Activated CD4-positive, alpha-beta T cell treated with anti-CD3 and anti-CD28 coated beads, Interleukin-2, amount 50 U/mL, for 48 hours (primary cell): ENCODE measurements around the gene ALOX15B.

Source experiments
- DNase-seq, 2 experiments: peaks; one replicate each; pipeline ENCODE4 v3.0.0-alpha.2; 2020

ALOX15B gene

DNA sequence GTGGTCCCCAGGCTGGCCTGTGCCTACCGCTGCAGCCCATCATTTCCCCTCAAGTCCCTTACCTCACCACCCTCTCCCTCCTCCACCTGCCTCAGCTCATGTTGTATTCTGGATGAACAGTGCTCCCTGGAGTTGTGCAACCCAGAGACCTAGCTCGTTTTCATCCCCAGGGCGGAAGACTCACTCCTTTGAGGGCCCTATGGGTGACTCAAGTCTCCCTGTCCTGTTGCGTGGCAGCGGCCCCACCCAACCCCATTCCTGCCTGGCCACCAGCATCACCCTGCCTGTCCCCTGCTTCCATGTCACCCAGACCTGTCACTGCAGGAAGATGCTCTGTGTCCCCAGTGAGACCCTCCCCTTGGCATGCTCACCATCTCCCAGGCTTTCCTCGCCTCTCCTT, 45.4 kb downstream of the ALOX15B start:
- DNase-seq = no peak

DNA sequence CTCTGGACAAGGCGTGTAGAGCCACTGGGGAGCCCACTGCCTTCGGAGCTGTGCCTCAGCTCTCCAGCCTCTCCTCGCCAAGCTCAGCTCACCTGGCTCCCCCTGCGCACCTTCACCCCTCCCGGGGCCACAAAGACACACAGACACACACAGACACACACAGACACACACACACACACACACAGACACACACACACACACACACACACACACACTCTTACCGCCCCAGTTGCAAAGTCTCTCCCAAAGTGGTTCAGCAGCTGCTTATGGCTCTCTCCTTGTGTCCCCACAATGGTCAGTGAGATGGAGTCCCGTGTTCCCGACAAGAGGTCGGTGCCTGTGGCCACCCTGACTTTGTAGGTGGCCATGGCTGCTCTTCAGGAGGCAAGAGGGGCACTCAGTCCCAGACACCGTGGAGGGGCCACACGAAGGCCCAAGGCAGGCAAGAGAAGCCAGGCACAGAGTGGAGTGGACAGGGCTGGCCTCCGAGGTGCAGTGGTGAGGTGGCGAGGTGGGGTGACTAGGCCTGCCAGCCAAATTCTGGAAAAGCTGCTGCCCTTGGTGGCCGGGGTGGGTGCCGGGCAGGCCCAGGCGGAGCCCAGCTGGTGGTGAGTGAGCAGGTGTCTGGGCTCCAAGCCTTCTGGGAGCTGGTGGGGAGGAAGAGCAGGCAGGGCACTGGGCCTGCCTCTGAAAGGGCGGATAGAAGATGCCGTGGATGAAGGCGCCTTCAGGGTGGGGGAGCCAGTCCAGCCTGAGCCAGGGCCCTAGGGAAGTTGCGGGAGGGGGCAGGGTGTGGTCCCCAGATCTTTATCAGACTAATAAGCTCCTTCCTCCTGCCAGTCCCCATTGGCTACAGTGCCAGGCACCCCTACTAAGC, 48.5 kb downstream of the ALOX15B start, which contains the start of gene ALOX12B:
Gene ALOX12B (minus strand): TSS at position 642 of the 877 bp plus-strand sequence. CDS start 274 bp downstream, at position 368.
- DNase-seq = no peak

DNA sequence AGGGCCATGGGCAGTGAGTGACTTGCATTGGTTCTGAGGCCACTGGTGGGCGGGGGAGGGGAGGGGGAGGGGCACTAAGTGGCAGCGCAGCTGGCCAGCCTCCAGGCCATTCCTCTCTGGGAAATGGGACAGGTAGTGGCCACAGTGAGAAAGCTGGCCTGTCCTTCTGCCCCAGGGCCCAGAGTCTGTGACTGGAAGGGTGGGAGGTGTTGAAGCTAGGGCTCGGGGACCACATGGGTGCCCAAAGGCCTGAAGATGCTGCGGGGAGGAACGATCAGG, 49.0 kb downstream of the ALOX15B start:
- no peak for DNase-seq

DNA sequence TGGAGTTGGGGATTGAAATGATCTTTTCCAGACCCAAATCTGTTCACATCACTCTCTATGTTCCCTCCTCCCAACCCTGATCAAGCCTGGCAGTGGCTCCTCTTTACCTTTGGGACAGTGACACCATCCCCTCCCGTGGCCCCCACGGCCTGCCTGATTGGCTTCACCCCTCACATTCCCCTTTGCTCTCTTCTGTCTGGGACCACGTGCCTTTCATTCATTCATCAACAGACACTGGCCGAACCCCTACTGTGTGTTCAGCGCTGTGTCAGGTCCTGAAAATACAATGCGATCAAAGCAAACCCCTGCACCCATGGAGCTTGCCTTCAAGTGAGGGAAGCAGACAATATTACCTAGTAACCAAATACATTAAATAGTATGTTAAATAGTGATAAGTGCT, 50.9 kb downstream of the ALOX15B start:
- DNase-seq = no peak

DNA sequence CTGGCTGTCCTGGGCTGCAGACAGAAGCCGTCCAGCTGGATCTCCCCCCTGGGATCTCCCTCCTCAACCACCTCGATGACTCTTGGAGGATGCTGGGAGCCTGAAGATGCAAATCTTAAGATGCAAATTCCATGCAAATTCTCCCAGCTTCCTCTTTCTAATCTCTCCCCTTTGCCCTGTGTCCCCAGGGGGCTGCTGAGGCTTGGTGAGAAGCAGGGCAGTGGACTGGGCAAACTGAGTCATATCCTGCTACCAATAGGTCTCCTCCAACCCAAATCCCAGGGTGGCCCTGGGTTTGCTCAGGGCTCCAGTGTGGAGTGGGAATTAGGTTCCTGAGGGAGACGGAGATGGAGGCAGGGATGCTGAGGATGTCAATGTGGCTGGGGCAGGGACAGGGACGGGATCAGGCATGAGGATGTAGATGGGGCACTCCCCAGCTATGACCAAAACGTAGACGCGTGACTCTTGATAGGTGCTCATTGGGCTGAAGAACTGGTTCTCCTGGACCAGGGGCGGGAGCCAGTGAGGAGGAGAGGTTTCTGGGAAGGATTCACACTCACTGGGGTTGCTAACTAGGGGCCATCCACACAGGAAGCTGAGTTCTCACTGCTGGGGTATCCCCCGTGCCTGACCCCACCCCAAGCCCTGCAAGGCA, 52.3 kb downstream of the ALOX15B start:
- no peak for DNase-seq

DNA sequence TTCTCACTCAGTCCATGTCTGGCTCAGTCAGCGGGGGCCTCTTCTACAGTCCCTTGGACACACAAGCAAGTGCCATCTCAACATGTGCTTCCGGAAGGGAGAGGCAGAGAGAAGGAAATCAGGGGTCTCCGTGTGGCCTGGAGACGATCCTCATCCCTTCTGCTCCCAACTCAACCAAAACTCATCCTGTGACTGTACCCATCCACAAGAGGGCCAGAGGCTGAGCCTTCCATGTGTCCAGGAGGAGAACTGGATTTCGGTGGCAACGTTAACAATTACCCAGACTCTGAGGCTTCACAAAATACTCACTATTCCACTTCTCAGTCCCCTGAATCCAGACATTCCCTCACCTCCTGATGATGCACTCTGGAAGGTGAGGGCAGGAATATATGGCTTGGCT, 56.5 kb downstream of the ALOX15B start:
- DNase-seq = no peak

DNA sequence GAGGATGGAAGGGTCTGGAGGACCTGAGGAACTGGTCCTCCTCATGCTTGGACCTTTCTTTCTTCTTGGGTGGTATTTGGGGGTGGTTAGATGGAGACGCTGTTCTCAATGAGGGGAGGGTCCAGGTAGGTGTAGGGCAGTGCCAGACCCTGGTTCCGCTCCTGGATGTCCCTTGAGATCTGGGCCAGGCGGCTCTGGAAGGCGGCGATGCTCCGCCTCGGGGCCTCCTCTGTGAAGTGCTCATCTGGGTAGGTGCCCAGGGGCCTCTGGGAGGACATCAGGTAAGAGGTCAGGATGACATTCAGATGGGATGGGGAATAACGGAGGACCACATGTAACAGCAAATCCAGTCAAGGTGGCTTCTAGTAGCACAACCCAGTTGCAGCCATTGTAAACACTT, 57.7 kb downstream of the ALOX15B start:
- DNase-seq = no peak
